ENCODE data around the gene SLC22A14.

Gene SLC22A14

DNA sequence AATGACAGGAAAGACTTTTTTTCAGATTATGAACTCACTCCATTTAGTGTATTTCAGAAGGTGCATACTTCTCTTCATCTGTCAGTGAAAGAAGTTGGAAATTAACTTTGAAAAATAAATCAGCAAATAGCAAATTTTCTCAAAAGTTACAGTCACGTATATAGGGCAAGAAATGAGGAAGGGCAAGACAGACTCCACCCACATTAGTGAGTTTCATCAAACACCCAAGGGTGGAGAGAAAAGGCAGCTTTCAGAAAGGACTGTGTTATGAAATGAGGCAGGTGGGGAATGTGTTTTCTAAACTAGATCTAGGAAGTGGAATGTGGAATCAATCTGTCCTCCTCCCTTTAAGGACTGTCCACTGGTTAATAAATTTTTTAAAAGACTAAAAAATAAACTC lies 13.6 kb upstream of the SLC22A14 start:
- TF ChIP-seq, protein P1, sequence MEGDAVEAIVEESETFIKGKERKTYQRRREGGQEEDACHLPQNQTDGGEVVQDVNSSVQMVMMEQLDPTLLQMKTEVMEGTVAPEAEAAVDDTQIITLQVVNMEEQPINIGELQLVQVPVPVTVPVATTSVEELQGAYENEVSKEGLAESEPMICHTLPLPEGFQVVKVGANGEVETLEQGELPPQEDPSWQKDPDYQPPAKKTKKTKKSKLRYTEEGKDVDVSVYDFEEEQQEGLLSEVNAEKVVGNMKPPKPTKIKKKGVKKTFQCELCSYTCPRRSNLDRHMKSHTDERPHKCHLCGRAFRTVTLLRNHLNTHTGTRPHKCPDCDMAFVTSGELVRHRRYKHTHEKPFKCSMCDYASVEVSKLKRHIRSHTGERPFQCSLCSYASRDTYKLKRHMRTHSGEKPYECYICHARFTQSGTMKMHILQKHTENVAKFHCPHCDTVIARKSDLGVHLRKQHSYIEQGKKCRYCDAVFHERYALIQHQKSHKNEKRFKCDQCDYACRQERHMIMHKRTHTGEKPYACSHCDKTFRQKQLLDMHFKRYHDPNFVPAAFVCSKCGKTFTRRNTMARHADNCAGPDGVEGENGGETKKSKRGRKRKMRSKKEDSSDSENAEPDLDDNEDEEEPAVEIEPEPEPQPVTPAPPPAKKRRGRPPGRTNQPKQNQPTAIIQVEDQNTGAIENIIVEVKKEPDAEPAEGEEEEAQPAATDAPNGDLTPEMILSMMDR (IDR thresholded peaks at IDR 0.05; ENCODE audit: borderline replicate concordance, control extremely low read depth, extremely low read depth, insufficient read depth, missing control alignments): no peak
- in situ Hi-C loops (cut with MboI; ENCODE audit: low sequenced_read_pairs, unreplicated experiment): no loop called here
- peak; percentile 52 for DNase-seq (ENCODE audit: low spot score)

DNA sequence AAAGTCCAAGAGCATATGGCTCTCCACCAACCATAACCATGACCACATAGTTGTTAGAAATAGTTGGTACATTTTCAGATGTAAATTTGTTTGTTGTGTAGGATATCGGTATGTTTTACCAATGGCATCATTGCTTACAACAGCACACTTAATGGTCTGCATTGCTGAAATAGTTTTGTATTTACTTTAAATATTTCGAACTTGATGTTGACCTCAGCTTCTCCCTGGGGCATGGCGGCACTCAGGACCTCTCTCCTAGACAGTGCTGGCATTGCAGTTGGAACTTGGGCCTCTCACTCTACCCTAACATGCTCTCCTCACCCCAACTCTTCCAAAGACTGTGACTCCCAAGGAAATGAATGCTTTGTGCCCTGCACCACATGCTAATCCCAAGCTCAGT lies 11.5 kb upstream of the SLC22A14 start:
- TF ChIP-seq, protein P1 (IDR thresholded peaks at IDR 0.05; ENCODE audit: borderline replicate concordance, control extremely low read depth, extremely low read depth, insufficient read depth, missing control alignments): no peak
- in situ Hi-C loops (cut with MboI; ENCODE audit: low sequenced_read_pairs, unreplicated experiment): no loop called here

DNA sequence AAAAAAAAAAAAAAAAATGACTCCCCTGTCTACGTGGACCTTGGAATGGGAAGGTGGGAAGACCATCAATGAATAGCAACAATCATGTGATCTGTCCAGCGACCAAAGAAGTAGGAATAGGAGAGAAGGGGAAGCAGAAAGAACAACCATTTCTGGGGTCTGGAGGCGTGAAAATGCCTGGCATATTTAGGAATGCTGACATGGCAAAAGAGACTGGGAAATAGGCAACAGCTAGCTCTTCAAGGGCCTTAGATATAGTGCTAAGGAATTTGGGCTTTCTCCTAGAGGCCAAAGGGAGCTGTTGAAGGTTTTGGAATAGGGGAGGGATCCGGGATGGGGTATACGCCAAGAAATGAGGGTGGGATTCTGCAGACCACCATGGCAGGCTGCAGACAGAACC lies 10.5 kb upstream of the SLC22A14 start:
- in situ Hi-C loops (cut with MboI; ENCODE audit: low sequenced_read_pairs, unreplicated experiment): no loop called here

More for the DNA sequence above, 11.5 kb upstream of the SLC22A14 start:
- DNase-seq (ENCODE audit: low spot score): peak; percentile 2

DNA sequence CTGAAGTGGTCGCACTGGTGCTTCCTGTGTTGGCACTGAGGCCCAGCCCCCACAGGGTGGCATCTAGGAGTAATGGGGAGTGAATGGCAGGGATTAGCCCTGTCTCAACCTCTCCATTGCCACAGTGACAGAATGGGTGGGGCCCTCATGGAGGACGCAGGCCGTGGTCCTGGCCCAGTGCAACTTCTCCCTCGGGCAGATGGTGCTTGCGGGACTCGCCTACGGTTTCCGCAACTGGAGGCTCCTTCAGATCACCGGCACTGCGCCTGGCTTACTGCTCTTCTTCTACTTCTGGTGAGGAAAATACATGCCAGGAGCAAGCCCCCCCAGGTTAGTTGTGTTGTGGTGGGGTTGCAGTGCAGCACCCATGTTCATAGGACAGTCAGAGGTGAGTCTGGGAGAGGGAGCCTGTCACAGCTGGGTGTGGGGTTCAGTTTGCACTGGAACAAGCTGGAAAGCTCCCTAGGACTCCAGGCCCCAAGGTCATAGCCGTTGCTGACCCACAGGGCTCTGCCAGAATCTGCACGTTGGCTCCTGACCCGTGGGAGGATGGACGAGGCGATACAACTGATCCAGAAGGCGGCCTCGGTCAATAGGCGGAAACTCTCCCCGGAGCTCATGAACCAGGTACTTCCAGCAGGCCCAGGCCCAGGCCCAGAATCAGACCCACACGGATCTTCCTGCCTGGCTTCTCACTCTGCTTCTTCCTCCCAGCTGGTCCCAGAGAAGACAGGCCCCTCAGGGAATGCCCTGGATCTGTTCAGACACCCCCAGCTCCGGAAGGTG lies 7.0 kb upstream of the SLC22A14 start:
- DNase-seq (ENCODE audit: low spot score): peak; percentile 6
- in situ Hi-C loops (cut with MboI; ENCODE audit: low sequenced_read_pairs, unreplicated experiment): no loop called here
- TF ChIP-seq, protein P1 (IDR thresholded peaks at IDR 0.05; ENCODE audit: borderline replicate concordance, control extremely low read depth, extremely low read depth, insufficient read depth, missing control alignments): no peak

More for the DNA sequence above, 10.5 kb upstream of the SLC22A14 start:
- no peak for DNase-seq (ENCODE audit: low spot score)
- TF ChIP-seq, protein P1 (IDR thresholded peaks at IDR 0.05; ENCODE audit: borderline replicate concordance, control extremely low read depth, extremely low read depth, insufficient read depth, missing control alignments): no peak

DNA sequence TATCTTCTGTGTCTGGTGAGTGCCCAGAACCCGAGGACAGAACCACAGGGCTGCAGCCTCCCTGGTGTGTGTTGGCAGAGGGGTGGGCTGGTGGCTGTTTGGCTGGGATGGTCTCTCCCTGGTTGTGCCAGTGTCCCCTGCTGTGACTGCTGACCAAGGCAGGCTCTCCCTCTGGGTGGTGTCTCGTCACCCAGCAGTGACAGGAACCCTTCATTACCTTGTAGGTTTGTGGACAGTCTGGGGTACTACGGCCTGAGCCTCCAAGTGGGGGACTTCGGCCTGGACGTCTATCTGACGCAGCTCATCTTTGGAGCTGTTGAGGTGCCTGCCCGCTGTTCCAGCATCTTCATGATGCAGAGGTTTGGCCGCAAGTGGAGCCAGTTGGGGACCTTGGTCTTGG lies 6.4 kb upstream of the SLC22A14 start:
- TF ChIP-seq, protein P1 (IDR thresholded peaks at IDR 0.05; ENCODE audit: borderline replicate concordance, control extremely low read depth, extremely low read depth, insufficient read depth, missing control alignments): no peak
- peak; percentile 17 for DNase-seq (ENCODE audit: low spot score)
- in situ Hi-C loops (cut with MboI; ENCODE audit: low sequenced_read_pairs, unreplicated experiment): no loop called here

DNA sequence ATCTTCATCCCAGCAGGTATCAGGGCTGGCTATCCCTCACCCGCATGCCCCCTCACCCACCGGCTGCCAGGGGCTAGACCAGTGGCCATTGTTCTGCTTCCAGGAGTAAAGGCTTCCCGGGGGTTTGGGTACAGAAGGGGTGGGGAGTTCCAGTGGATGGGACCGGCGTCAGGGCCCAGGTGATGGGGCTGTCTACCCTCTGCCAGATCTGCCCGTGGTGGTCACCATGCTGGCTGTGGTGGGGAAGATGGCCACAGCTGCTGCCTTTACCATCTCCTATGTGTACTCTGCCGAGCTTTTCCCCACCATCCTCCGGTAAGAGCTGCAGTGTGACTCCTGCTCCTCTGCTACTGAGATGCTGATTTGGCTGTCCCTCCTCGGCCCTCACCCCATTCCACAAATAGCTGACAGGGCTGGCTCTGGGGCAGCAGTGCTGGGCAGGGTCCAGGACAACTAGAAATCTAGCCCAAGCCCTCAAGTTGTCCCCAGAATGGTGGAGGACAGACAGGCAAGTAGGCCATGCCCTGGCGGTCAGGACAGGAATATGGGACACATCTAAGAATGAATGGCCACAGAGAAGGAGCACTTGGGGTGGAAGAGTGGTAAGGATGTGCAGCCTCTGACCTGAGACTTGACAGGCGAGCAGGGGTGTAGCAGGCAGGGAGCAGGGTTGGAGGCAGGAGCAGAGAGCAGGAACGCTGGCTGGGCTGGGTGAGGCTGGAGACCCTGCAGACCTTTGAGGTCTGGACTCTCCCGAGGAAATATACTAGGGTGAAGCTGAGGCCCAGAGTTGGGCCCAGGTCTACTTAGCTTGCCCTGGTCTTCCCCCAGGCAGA lies 5.8 kb upstream of the SLC22A14 start:
- TF ChIP-seq, protein P1 (IDR thresholded peaks at IDR 0.05; ENCODE audit: borderline replicate concordance, control extremely low read depth, extremely low read depth, insufficient read depth, missing control alignments): no peak
- DNase-seq (ENCODE audit: low spot score): peak; percentile 10
- in situ Hi-C loops (cut with MboI; ENCODE audit: low sequenced_read_pairs, unreplicated experiment): no loop called here
